ENCODE measurements around the gene FAM149A. TPM values are rescaled to one million over a fixed set of nuclear protein-coding genes. Genes with fewer than 3 reads are reported as not detected.

Gene FAM149A
- total and polyA plus RNA-seq, 10 of the 15 experiments (the other 5 are each of a cell fraction or from before 2014, with no cell fraction given): 0.38 to 1.9 (median 0.99) TPM

- in situ Hi-C loops (cut with MboI) (no loop called here), intact Hi-C loops (cut with micrococcal nuclease; ENCODE audit: unreplicated experiment) (no loop called here)
- no peaks in the 10 kb centered on the region for H3K36me3 ChIP-seq (ENCODE audit: control insufficient read depth in 2 of 2, insufficient read depth in 2 of 2, low read length in 1 of 2)
- no peaks in the 10 kb centered on the region for H3K4me1 ChIP-seq (ENCODE audit: control insufficient read depth, insufficient read depth, low read length)
- 95% methylated on average over 1 of the region's 1 CpG for WGBS (ENCODE audit: insufficient coverage, insufficient replicate concordance, low lambda C conversion rate, missing lambda C conversion rate)
- no peaks in the 10 kb centered on the region for H3K9me3 ChIP-seq (replicated peaks; ENCODE audit: control insufficient read depth, insufficient read depth, low read length)
- no peaks in the 10 kb centered on the region for H3K79me2 ChIP-seq (ENCODE audit: control insufficient read depth, insufficient read depth, low read length)
- no peak overlapping the region for H3K4me3 ChIP-seq
- RAD21 ChIA-PET (ENCODE audit: unreplicated experiment): no interaction called here
- FAIRE-seq: no peak
- no peak for DNase-seq (ENCODE audit: low read depth, low spot score)
- no peak overlapping the region for H3K27ac ChIP-seq (ENCODE audit: control insufficient read depth, insufficient read depth)
- SMC1A ChIA-PET (ENCODE audit: uncharacterized antibody, unreplicated experiment): no interaction called here
- H4K20me1 ChIP-seq (ENCODE audit: control insufficient read depth, insufficient read depth): no peaks in the 10 kb centered on the region
- no peak overlapping the region for H3K4me2 ChIP-seq (ENCODE audit: control insufficient read depth, insufficient read depth)
- H3K27me3 ChIP-seq (replicated peaks in 1 of 2; ENCODE audit: control insufficient read depth in 2 of 2, insufficient read depth in 2 of 2, low read length in 1 of 2): peaks cover 12 to 13% of the 10 kb centered on the region in 2 experiments
- BruUV-seq (replicated peaks): no TSS peak
- no peak overlapping the region for H2AFZ ChIP-seq (ENCODE audit: control insufficient read depth, low read depth, low read length)
- CTCF ChIA-PET: no interaction called here
- no peak overlapping the region for H3K9ac ChIP-seq (ENCODE audit: control insufficient read depth, insufficient read depth, low read length)
- no peak for ATAC-seq
- POLR2A ChIA-PET: no interaction called here
- no peak for TF ChIP-seq CBFB (IDR thresholded peaks at IDR 0.05; ENCODE audit: low read depth)
- no peak for TF ChIP-seq TBL1XR1 (IDR thresholded peaks at IDR 0.05; ENCODE audit: low read depth, low read length)
- no peak for TF ChIP-seq NR2C1 (IDR thresholded peaks at IDR 0.05)
- TF ChIP-seq EED (IDR thresholded peaks at IDR 0.05; ENCODE audit: low read depth): no peak
- TF ChIP-seq HSF1 (IDR thresholded peaks at IDR 0.05; ENCODE audit: low read depth, low read length): no peak
- TF ChIP-seq MXI1 (IDR thresholded peaks at IDR 0.05; ENCODE audit: low read depth, low read length): no peak
- no peak for TF ChIP-seq POLR2A (IDR thresholded peaks at IDR 0.05; ENCODE audit: low read depth, low read length)
- TF ChIP-seq CHD2 (IDR thresholded peaks at IDR 0.05; ENCODE audit: borderline replicate concordance, low read depth, low read length): no peak
Measured at GRCh38 chr4:186148336-186148975, 44.0 kb downstream of the FAM149A start.

Measured in GM12878 (cell line).